M059J (cell line): ENCODE data around the gene EBF4. TPM values are rescaled to one million over a fixed set of nuclear protein-coding genes. Genes with fewer than 3 reads are reported as not detected.
A peak's percentile ranks its signal among the peaks of the same experiment; 100 is the strongest.
"Not testable (repeated sequence)": the region's sequence is repeated elsewhere in the genome, so short reads cannot be mapped to it uniquely, and the experiment has no call there.

Source experiments
- DNase-seq: peaks from one replicate; pipeline ENCODE4 v3.0.0-alpha.2; 2012; ENCODE audit warnings: low read depth
- total RNA-seq: library from RNA; depleted of rRNA; stranded (reverse); fragments of >200 nt; shearing (Covaris generic); gene quantifications from 2 replicates; pipeline ENCODE4 v1.2.3, GENCODE V29; 2014

Gene EBF4
- total RNA-seq, 1 experiment from 2014 or later = 1.5 TPM

GRCh38 chr20:2756056-2756611, 63.6 kb downstream of the EBF4 start:
- peak; percentile 64 for DNase-seq

- DNase-seq = no peak
These were observed 64.4 kb downstream of the EBF4 start for GRCh38 chr20:2757001-2757400.

GRCh38 chr20:2757969-2758368, 65.4 kb downstream of the EBF4 start:
- DNase-seq = no peak

GRCh38 chr20:2759143-2759542, 66.6 kb downstream of the EBF4 start:
- no peak for DNase-seq

- no peak for DNase-seq
These were observed 67.2 kb downstream of the EBF4 start for GRCh38 chr20:2759603-2760296.

GRCh38 chr20:2760297-2760951, 67.8 kb downstream of the EBF4 start:
- no peak for DNase-seq

GRCh38 chr20:2760952-2761305, 68.3 kb downstream of the EBF4 start:
- DNase-seq = no peak

- DNase-seq = no peak
These were observed 69.3 kb downstream of the EBF4 start for GRCh38 chr20:2761885-2762284.

- no peak for DNase-seq
These were observed 70.1 kb downstream of the EBF4 start for GRCh38 chr20:2762578-2763131.

- DNase-seq = no peak
These were observed 70.6 kb downstream of the EBF4 start for GRCh38 chr20:2763186-2763585.

GRCh38 chr20:2767768-2768631, 75.4 kb downstream of the EBF4 start:
- peak; percentile 82 for DNase-seq

GRCh38 chr20:2768632-2769015, 76.0 kb downstream of the EBF4 start:
- DNase-seq = no peak

GRCh38 chr20:2770091-2770490, 77.5 kb downstream of the EBF4 start:
- not testable (repeated sequence) for DNase-seq

- peak; percentile 67 for DNase-seq
These were observed 79.1 kb downstream of the EBF4 start for GRCh38 chr20:2771631-2772080.

GRCh38 chr20:2773812-2774211, 81.2 kb downstream of the EBF4 start:
- no peak for DNase-seq

GRCh38 chr20:2775139-2775538, 82.6 kb downstream of the EBF4 start:
- no peak for DNase-seq

GRCh38 chr20:2778602-2779321, 86.2 kb downstream of the EBF4 start:
- no peak for DNase-seq

- DNase-seq = no peak
These were observed 88.4 kb downstream of the EBF4 start for GRCh38 chr20:2780948-2781347.

- no peak for DNase-seq
These were observed 91.5 kb downstream of the EBF4 start for GRCh38 chr20:2783908-2784566.

GRCh38 chr20:2793471-2793870, 100.9 kb downstream of the EBF4 start:
- DNase-seq = no peak
